Uterus (tissue), 4 donors: ENCODE results near the gene PLOD2. TPM values are rescaled to one million over a fixed set of nuclear protein-coding genes. Genes with fewer than 3 reads are reported as not detected.

Experiments
- DNase-seq, 2 donors: peaks; one replicate each; pipeline ENCODE4 v3.0.0-alpha.2; 2019 to 2020
- H3K27ac ChIP-seq, 2 donors: fragments of 200-600 bp; sonication (generic); 1 replicate in 1 of 2; 2 replicates in 1 of 2; pipeline ENCODE4 v1.5.1; 2016 to 2018
- H3K27me3 ChIP-seq, 2 donors: fragments of 200-600 bp; sonication (generic); one replicate each; pipeline ENCODE4 v1.5.1; 2018 to 2019; ENCODE audit warnings: control low read depth in 1 of 2
- H3K36me3 ChIP-seq, 2 donors: fragments of 200-600 bp; sonication (generic); one replicate each; pipeline ENCODE4 v1.5.1; 2019; ENCODE audit warnings: control low read depth in 1 of 2
- H3K4me1 ChIP-seq, 2 donors: fragments of 200-600 bp; sonication (generic); one replicate each; pipeline ENCODE4 v1.5.1; 2018 to 2019; ENCODE audit warnings: control low read depth in 1 of 2
- H3K4me3 ChIP-seq, 2 donors: fragments of 200-600 bp; sonication (generic); 1 replicate in 1 of 2; 2 replicates in 1 of 2; pipeline ENCODE4 v1.5.1; 2018 to 2019; ENCODE audit warnings: mild to moderate bottlenecking in 1 of 2
- H3K9me3 ChIP-seq, 2 donors: fragments of 200-600 bp; sonication (generic); one replicate each; pipeline ENCODE4 v1.5.1; 2019; ENCODE audit warnings: control low read depth in 1 of 2
- POLR2A ChIP-seq, 2 donors: fragments of 450-650 bp; IDR thresholded peaks; one replicate each; pipeline ENCODE4 v1.6.1; 2016; ENCODE audit warnings: antibody characterized with exemption in 2 of 2, mild to moderate bottlenecking in 1 of 2, moderate library complexity in 1 of 2
- intact Hi-C: fragments of 100-400 bp; cut with DNase I; formaldehyde crosslinking; loops from one replicate; pipeline ENCODE4 v1.15.1; 2023; ENCODE audit warnings: low total_unique reads
- total RNA-seq, 4 donors: library from RNA; depleted of rRNA in 3 of 4; stranded (reverse); fragments of >200 nt in 3 of 4; gene quantifications; one replicate each; pipeline versions ENCODE4 v1.1.0 to v1.2.4, GENCODE V29; 2014 to 2023
- TF ChIP-seq, protein P1 (sequence below), 4 experiments: fragments of 200-600 bp in 2 of 4; fragments of 450-650 bp in 2 of 4; sonication (generic) in 2 of 4; IDR thresholded peaks; one replicate each; pipeline ENCODE4 v1.5.1; 2016 to 2019; ENCODE audit warnings: antibody characterized with exemption in 4 of 4, mild to moderate bottlenecking in 2 of 4, moderate library complexity in 1 of 4
- donor health status: DM: yes; HTN: yes; CAD: no.

PLOD2 gene
- total RNA-seq, 4 donors from 2014 or later: 23.5 to 83.2 (median 45.7) TPM

DNA sequence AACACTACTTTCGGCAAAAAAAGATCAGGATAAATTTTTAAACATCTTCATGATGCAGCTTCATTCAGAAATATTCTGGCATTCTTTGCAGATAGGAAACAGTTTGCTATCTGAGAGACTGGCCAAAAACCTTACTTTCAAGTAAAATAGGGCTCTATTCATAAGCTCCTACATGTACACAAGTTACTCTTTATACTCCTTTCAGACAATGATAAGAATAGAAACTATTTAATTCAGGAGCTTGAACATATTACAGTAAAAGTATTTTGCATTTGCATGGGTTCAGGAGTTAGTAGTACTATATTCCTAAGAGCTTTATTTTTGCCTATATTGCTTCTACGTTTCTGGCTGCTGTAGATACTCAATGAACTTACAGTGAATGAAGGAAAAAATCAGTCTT, 70.5 kb downstream of the PLOD2 start:
- Histone ChIP-seq H3K4me1 (no peaks in the 10 kb centered on the region), H3K4me3 (no peak overlapping the region), H3K27me3 (no peaks in the 10 kb centered on the region), H3K27ac (no peak overlapping the region), H3K36me3 (no peaks in the 10 kb centered on the region), H3K9me3 (no peaks in the 10 kb centered on the region)
- no peak for TF ChIP-seq POLR2A (IDR thresholded peaks at IDR 0.05)
- TF ChIP-seq, protein P1, sequence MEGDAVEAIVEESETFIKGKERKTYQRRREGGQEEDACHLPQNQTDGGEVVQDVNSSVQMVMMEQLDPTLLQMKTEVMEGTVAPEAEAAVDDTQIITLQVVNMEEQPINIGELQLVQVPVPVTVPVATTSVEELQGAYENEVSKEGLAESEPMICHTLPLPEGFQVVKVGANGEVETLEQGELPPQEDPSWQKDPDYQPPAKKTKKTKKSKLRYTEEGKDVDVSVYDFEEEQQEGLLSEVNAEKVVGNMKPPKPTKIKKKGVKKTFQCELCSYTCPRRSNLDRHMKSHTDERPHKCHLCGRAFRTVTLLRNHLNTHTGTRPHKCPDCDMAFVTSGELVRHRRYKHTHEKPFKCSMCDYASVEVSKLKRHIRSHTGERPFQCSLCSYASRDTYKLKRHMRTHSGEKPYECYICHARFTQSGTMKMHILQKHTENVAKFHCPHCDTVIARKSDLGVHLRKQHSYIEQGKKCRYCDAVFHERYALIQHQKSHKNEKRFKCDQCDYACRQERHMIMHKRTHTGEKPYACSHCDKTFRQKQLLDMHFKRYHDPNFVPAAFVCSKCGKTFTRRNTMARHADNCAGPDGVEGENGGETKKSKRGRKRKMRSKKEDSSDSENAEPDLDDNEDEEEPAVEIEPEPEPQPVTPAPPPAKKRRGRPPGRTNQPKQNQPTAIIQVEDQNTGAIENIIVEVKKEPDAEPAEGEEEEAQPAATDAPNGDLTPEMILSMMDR (IDR thresholded peaks at IDR 0.05): no peak
- intact Hi-C loops: no loop called here
- no peak for DNase-seq

DNA sequence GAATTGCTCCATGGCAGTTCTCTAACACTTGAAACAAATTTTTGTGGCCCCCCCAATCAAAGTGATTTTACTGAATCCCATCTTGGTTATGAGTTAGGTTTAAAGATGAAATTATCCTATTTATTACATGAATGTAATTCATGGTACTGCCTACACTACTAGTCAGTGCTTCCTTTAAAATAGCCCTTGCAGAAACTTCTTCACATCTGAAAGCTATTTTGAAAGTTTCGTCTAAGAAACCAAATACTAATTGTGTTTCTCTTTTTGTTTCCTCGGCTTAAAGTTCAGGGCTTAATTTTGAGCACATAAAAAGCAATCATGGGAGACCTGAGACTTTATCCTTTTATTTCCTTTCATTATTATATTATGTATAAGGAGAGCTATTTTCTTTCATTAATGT, 72.1 kb downstream of the PLOD2 start:
- Histone ChIP-seq H3K4me3 (no peak overlapping the region), H3K27ac (no peak overlapping the region), H3K9me3 (no peaks in the 10 kb centered on the region), H3K27me3 (no peaks in the 10 kb centered on the region), H3K4me1 (no peaks in the 10 kb centered on the region), H3K36me3 (no peaks in the 10 kb centered on the region)
- intact Hi-C loops: no loop called here
- DNase-seq: no peak
- TF ChIP-seq, protein P1 (IDR thresholded peaks at IDR 0.05): no peak
- no peak for TF ChIP-seq POLR2A (IDR thresholded peaks at IDR 0.05)

DNA sequence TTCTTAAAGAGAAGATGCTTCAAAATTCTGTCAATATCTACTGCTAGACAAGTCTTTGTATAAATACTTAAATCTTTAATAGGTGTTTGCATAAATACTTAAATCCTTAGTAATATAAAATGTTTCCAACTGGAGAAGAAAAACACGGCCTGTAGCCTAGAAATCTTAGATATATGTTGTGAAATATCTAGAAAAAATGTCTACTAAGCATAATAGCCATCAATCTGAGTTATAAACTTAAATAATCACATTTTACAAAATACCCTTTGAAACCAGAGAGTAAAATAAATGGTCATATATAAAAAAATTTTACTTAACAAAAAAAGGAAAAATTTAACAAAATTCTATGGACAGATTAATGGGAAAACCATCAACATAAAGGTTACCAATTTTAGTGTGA, 73.9 kb downstream of the PLOD2 start:
- intact Hi-C loops: no loop called here
- no peaks in the 10 kb centered on the region for H3K4me1 ChIP-seq
- no peaks in the 10 kb centered on the region for H3K9me3 ChIP-seq
- H3K36me3 ChIP-seq: no peaks in the 10 kb centered on the region
- no peak for DNase-seq
- no peaks in the 10 kb centered on the region for H3K27me3 ChIP-seq
- no peak overlapping the region for H3K4me3 ChIP-seq
- no peak for TF ChIP-seq POLR2A (IDR thresholded peaks at IDR 0.05)
- TF ChIP-seq, protein P1 (IDR thresholded peaks at IDR 0.05): no peak
- no peak overlapping the region for H3K27ac ChIP-seq

DNA sequence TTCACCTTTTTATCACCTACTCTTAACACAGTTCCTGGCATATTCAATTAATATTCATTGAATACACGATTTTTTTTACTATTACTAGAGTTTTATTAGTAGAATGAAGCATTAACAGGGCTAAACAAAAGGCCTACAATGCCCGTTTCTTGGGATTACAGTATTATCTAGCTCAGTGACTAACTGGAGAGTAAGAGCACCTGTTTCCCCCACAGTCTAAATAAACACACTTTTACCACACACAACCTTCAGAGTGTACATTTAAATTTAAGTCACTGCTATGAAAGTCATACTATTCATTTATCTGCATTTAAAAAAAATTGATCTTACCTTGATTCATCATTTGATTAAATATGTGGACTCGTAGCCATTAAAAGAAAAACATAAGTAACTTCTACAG, 74.8 kb downstream of the PLOD2 start:
- TF ChIP-seq, protein P1 (IDR thresholded peaks at IDR 0.05): no peak
- TF ChIP-seq POLR2A (IDR thresholded peaks at IDR 0.05): no peak
- Histone ChIP-seq H3K9me3 (no peaks in the 10 kb centered on the region), H3K4me1 (no peaks in the 10 kb centered on the region), H3K27ac (no peak overlapping the region), H3K27me3 (no peaks in the 10 kb centered on the region), H3K36me3 (no peaks in the 10 kb centered on the region), H3K4me3 (no peak overlapping the region)
- DNase-seq: no peak
- intact Hi-C loops: no loop called here

DNA sequence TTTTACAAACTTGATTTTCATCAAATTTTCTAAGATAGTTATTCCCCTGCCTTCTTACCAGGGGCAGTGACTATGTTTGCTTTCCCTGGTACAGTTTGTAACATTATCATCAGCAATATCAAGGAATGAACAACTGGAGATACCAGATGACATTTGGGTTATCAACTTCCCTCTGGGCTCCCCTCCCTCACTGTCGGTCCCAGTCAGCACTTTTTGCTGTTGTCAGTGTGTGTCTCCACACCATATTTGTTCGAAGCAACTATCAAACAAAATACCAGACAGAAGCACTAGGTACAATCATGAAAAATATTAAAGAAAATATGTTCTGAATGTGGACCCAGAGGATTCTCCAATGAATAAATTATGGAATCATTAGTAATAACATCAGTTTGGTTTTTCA, 75.3 kb downstream of the PLOD2 start:
- TF ChIP-seq POLR2A (IDR thresholded peaks at IDR 0.05): no peak
- TF ChIP-seq, protein P1 (IDR thresholded peaks at IDR 0.05): no peak
- no peaks in the 10 kb centered on the region for H3K27me3 ChIP-seq
- no peak for DNase-seq
- H3K27ac ChIP-seq: no peak overlapping the region
- H3K9me3 ChIP-seq: no peaks in the 10 kb centered on the region
- H3K36me3 ChIP-seq: no peaks in the 10 kb centered on the region
- intact Hi-C loops: no loop called here
- H3K4me3 ChIP-seq: no peak overlapping the region
- no peaks in the 10 kb centered on the region for H3K4me1 ChIP-seq
